ENCODE measurements around the gene CACFD1. TPM values are rescaled to one million over a fixed set of nuclear protein-coding genes. Genes with fewer than 3 reads are reported as not detected.

Gene CACFD1
- total RNA-seq, 1 experiment from 2014 or later: 22.5 TPM

- no peak overlapping the region for H3K4me3 Mint-ChIP-seq
- POLR2A ChIA-PET: no interaction called here
- no peaks in the 10 kb centered on the region for H3K36me3 Mint-ChIP-seq
- peak; percentile 82 for ATAC-seq
- no peaks in the 10 kb centered on the region for H3K4me1 Mint-ChIP-seq
- no peaks in the 10 kb centered on the region for H3K27me3 Mint-ChIP-seq (ENCODE audit: low read depth)
- DNase-seq (ENCODE audit: low spot score): peak; percentile 63
- TF ChIP-seq KAT7 (CRISPR knock-in tag; IDR thresholded peaks at IDR 0.05; ENCODE audit: borderline replicate concordance) (no peak), NR3C1 (CRISPR knock-in tag; conservative IDR thresholded peaks at IDR 0.05; ENCODE audit: low read depth) (no peak), ZNF121 (CRISPR knock-in tag; IDR thresholded peaks at IDR 0.05) (peak; percentile 93), ESRRA (CRISPR knock-in tag; IDR thresholded peaks at IDR 0.05; ENCODE audit: borderline replicate concordance) (no peak), GABPB1 (CRISPR knock-in tag; IDR thresholded peaks at IDR 0.05) (no peak)
- TF ChIP-seq, protein P1, sequence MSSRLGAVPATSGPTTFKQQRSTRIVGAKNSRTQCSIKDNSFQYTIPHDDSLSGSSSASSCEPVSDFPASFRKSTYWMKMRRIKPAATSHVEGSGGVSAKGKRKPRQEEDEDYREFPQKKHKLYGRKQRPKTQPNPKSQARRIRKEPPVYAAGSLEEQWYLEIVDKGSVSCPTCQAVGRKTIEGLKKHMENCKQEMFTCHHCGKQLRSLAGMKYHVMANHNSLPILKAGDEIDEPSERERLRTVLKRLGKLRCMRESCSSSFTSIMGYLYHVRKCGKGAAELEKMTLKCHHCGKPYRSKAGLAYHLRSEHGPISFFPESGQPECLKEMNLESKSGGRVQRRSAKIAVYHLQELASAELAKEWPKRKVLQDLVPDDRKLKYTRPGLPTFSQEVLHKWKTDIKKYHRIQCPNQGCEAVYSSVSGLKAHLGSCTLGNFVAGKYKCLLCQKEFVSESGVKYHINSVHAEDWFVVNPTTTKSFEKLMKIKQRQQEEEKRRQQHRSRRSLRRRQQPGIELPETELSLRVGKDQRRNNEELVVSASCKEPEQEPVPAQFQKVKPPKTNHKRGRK (CRISPR knock-in tag; IDR thresholded peaks at IDR 0.05; ENCODE audit: borderline replicate concordance): no peak
- H3K9me3 Mint-ChIP-seq: no peaks in the 10 kb centered on the region
- CTCF ChIA-PET: interaction anchor here (0.6 to 2.1 kb wide), 16 partner anchors 9 to 1128 kb away, joined by 3 to 15 read pairs (median 4); partner anchors contain the start of genes ADAMTS13 and CACFD1
- H3K27ac Mint-ChIP-seq: no peak overlapping the region
Observed at GRCh38 chr9:133437753-133438531, 21.8 kb upstream of the CACFD1 start.

GRCh38 chr9:133439337-133439736, 20.4 kb upstream of the CACFD1 start:
- ATAC-seq (no peak), DNase-seq (ENCODE audit: low spot score) (no peak)
- Mint-ChIP-seq H3K4me3 (no peak overlapping the region), H3K4me1 (no peaks in the 10 kb centered on the region), H3K27ac (no peak overlapping the region), H3K36me3 (no peaks in the 10 kb centered on the region), H3K9me3 (no peaks in the 10 kb centered on the region), H3K27me3 (ENCODE audit: low read depth) (no peaks in the 10 kb centered on the region)
- CTCF ChIA-PET: interaction anchor here (1.7 kb wide), 1 partner anchor 20 kb away, joined by 7 read pairs; the partner anchor contains the start of gene CACFD1
- POLR2A ChIA-PET: no interaction called here
- TF ChIP-seq NR3C1 (CRISPR knock-in tag; conservative IDR thresholded peaks at IDR 0.05; ENCODE audit: low read depth): no peak
- no peak for TF ChIP-seq HMGA2 (CRISPR knock-in tag; IDR thresholded peaks at IDR 0.05)
- TF ChIP-seq, protein P1 (CRISPR knock-in tag; IDR thresholded peaks at IDR 0.05; ENCODE audit: borderline replicate concordance): no peak
- TF ChIP-seq, protein P2, sequence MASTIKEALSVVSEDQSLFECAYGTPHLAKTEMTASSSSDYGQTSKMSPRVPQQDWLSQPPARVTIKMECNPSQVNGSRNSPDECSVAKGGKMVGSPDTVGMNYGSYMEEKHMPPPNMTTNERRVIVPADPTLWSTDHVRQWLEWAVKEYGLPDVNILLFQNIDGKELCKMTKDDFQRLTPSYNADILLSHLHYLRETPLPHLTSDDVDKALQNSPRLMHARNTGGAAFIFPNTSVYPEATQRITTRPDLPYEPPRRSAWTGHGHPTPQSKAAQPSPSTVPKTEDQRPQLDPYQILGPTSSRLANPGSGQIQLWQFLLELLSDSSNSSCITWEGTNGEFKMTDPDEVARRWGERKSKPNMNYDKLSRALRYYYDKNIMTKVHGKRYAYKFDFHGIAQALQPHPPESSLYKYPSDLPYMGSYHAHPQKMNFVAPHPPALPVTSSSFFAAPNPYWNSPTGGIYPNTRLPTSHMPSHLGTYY (CRISPR knock-in tag; IDR thresholded peaks at IDR 0.05): no peak
- TF ChIP-seq ARID4B (CRISPR knock-in tag; IDR thresholded peaks at IDR 0.05; ENCODE audit: borderline replicate concordance): no peak
- TF ChIP-seq CBFB (CRISPR knock-in tag; IDR thresholded peaks at IDR 0.05; ENCODE audit: low read depth): no peak
- TF ChIP-seq NR1H2 (CRISPR knock-in tag; IDR thresholded peaks at IDR 0.05): no peak
- no peak for TF ChIP-seq CTCF (IDR thresholded peaks at IDR 0.05)
- no peak for TF ChIP-seq ZNF138 (CRISPR knock-in tag; conservative IDR thresholded peaks at IDR 0.05)
- no peak for TF ChIP-seq SMAD3 (CRISPR knock-in tag; IDR thresholded peaks at IDR 0.05; ENCODE audit: borderline replicate concordance)
- TF ChIP-seq FOXJ3 (CRISPR knock-in tag; IDR thresholded peaks at IDR 0.05; ENCODE audit: borderline replicate concordance): no peak
- TF ChIP-seq ETV6 (CRISPR knock-in tag; IDR thresholded peaks at IDR 0.05): no peak
- no peak for TF ChIP-seq SMAD4 (CRISPR knock-in tag; IDR thresholded peaks at IDR 0.05)

Measured in WTC11 (cell line).